Globus pallidus (tissue), 1 donor: ENCODE data around the gene SUPT6H.

Experiments used
- DNase-seq: peaks from one replicate; pipeline ENCODE4 v3.0.0-alpha.2; 2015; ENCODE audit warnings: low spot score

Gene SUPT6H

DNA sequence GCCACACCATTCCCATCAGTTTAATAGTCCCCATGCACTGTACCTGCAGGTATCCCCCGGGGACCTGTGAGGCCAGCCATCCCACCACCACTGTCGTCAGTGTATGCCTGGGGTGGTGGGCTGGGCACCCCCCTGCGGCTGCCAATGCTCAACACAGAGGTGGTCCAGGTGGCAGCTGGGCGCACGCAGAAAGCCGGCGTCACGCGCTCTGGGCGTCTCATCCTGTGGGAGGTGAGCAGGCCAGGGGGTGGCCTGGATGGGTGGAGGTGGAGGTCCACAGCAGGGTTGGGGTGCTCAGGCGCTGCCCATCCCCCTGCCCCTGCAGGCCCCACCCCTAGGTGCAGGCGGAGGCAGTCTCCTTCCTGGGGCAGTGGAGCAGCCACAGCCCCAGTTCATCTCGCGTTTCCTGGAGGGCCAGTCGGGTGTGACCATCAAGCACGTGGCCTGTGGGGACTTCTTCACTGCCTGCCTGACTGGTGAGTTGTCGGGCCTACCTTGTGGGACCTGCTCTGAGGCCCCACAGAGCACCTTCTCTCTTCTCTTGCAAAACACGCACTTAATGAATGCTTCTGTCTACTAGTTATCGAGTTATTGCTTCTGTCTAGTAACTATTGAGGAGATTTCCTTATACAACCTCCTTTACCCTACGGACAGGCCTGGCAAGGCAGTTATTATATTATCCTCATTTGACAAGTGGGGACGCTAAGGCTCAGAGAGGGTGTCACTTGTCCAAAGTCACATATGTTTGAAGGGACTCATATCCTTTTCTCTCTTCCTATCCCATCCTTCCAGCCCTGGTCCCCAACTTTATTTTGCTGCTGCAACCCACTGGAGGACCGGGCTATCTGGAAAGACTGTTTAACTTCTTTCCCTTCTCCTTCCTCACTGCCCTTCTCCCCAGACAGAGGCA is 76.0 kb downstream of the SUPT6H start:
- DNase-seq, result no peak

DNA sequence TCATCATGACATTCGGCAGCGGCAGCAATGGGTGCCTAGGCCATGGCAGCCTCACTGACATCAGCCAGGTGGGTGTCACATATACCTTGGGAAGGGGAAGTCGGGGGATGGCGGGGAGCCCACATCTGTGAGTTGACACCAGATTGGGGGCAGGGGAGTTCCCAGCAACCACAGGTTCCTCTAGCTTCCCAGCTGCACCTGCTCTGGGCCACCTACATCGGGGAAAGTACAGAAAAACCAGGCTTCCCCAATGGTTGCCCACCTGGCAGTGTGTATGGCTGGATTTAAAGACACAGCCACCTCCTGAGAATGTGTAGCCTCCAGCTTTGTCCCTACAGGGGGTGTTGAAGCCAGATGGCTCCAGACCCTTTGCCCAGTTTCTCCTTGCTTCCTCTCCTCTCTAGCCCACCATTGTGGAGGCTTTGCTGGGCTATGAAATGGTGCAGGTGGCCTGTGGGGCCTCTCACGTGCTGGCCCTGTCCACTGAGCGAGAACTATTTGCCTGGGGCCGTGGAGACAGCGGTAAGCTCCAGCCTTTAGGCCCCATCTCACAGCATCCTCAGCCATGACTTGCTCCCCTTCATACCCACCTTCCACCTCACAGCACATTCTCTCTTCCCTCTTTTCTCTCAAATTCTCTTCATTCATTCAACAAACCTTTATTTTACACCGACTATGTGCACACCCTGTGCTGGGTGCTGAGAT is 76.8 kb downstream of the SUPT6H start:
- no peak for DNase-seq

DNA sequence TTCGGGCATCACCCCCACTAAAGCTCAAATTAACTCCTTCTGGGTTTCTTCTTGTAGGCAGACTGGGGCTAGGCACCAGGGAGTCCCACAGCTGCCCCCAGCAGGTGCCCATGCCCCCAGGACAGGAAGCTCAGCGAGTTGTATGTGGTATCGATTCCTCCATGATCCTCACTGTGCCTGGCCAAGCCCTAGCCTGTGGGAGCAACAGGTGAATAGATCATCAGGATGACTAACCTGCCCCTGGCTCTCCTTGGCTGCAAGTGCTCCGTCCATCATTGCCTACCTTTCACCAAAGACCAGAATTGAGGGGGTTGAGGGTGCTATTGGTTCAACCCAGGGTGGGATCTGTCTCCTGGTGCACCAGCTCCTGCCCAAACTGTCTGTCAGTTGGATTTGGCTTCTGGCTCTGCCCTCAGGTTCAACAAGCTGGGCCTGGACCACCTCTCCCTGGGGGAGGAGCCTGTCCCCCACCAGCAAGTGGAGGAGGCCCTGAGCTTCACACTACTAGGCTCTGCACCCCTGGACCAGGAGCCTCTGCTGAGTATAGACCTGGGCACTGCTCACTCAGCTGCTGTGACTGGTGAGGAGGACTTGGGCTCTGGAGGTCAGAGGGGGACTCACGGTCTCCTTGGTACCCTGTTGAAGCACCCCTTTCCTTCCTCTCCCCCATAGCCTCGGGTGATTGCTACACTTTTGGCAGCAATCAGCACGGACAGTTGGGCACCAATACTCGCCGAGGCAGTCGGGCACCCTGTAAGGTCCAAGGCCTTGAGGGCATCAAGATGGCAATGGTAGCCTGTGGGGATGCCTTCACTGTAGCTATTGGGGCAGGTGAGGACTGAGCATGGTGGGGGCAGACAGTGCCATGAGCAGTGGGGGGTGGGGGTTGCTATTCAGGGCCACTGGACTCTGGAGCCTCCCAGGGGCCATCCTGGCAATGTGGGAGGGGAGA is 78.7 kb downstream of the SUPT6H start:
- no peak for DNase-seq

DNA sequence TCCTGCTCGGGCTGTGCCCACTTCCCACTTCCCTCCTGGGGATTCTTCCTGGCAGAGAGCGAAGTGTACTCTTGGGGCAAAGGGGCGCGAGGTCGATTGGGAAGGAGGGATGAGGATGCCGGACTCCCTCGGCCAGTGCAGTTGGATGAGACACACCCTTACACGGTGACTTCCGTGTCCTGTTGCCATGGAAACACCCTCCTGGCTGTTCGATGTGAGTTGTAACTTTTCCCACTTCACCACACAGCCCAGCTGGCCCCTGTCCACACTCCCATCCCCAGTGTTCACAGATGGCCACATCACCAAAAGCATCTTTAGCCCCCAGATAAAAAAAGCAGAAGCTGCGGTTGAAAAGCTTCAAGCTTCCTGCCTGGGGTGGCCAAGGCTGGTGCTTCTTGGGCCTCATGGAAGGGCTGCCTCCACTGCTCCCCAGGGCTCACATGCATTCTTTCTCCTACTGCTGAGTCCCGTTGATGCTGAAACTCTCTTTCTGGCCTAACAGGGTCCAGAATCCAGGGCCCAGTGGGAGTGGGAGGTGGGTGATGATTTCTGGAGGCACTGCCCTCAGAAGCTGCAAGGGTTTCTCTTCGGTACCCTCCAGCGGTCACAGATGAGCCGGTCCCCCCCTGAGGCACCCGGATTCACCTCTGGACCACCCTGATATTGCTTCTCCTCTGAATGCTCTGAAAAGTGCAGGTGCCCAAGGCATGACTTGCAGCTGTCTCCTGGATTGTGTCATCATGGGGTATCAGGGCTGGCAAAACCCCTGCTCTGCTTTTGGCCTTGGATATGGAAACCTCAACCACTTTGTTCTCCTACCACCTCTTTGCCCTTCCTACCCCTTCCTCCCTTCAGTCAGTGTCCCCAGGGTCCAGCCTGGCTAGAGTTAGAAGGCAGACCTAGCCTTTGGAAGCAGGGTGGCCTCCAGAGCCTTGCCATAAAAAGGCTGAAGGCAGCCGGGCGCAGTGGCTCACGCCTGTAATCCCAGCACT is 79.6 kb downstream of the SUPT6H start:
- DNase-seq, result no peak

- peak; percentile 83 for DNase-seq
Observed at GRCh38 chr17:28743243-28744103, 81.5 kb downstream of the SUPT6H start, which contains the start of gene TRAF4. Gene TRAF4 (plus strand): TSS chr17:28744011. CDS start chr17:28744113, 102 bp downstream.

GRCh38 chr17:28744104-28744971 is 82.3 kb downstream of the SUPT6H start:
- DNase-seq, result no peak

DNA sequence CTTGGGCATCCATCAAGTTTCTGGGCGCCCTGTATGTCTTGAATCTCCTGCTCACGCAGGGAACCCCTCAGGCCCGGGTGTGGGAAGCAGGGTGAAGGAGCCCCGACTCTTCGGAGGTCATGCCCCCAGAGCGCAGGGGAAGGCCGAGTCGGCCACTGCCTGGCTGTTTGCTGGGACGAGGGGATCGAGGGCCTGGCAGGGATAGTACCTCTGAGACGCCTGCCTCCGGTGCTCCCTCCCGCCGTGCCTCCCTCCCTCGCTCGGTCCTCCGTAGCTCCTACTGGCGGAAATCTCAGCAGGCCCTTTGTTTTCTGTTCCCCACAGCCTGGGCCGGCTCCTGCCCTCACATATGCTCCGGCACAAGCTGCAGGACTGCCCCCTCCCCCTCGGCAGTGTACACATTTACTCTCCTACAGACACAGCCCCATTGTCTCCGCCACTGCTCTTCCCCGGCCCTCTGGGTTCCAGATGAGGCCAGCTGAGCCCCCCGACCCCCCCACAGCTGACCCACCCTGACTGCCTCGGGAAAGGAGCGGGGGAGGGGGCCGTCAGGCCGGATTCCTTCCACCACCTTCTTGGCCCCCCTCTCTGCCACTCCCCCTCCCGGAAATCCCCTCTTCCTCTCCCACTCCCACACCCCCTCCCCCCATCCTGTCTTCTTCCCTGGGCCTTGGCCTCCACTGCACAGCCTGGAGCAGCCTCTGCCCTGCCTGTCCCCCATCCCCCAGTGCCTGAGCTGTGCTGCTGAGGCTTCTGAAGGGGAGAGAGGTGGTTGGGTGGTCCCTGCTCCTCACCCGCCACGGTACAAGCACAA is 83.2 kb downstream of the SUPT6H start:
- peak; percentile 98 for DNase-seq

- DNase-seq, result no peak
Observed at GRCh38 chr17:28745786-28746411, 83.9 kb downstream of the SUPT6H start.

GRCh38 chr17:28746611-28747050 is 84.6 kb downstream of the SUPT6H start:
- DNase-seq, result peak; percentile 71

DNA sequence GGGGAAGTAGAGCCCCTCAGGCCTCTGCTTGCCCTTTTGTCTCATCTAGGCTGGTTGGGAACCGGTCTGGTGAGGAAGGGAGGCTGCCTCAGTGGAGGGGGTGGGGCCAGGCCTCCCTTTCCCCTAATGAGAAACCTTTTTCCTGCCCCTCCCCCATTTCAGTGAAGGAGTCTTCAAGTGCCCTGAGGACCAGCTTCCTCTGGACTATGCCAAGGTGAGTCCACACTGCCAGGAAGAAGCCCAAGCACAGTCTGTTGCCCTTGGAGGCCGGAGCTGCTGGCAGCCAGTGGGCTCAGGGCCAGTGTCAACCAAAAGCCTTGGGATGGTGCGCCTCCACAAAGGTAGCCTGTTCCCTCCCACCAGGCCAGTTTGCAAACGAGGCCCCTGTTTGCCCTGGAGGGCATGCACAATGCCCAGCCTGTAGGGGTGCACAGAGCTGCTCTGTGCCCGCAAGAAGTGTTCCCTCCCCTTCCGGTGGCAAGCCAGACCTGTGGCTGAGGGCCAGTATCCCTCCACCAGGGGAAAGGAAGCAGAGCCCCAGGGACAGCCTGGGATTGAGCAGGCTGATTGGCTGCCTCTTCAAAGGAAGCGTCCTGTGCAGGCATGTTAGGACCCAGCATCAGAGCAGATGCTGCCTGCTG is 85.2 kb downstream of the SUPT6H start:
- peak; percentile 78 for DNase-seq

DNA sequence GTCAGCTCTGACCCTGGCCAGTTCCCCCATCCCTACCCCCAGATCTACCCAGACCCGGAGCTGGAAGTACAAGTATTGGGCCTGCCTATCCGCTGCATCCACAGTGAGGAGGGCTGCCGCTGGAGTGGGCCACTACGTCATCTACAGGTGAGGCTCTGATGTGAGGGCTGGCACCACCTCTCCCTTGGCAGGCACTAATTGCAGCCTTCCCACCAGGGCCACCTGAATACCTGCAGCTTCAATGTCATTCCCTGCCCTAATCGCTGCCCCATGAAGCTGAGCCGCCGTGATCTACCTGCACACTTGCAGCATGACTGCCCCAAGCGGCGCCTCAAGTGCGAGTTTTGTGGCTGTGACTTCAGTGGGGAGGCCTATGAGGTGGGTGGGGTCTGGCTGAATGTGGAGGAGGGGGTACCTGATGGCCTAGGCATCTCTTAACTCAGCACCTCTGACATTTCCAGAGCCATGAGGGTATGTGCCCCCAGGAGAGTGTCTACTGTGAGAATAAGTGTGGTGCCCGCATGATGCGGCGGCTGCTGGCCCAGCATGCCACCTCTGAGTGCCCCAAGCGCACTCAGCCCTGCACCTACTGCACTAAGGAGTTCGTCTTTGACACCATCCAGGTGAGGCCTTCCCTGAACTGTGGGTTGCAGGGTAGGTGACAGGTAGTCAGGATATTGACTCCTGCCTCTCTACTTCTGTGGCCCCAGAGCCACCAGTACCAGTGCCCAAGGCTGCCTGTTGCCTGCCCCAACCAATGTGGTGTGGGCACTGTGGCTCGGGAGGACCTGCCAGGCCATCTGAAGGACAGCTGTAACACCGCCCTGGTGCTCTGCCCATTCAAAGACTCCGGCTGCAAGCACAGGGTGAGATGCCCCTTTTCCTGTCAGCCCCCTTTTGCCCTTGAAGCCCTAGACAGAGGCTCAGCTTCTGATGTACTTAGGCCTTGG is 86.1 kb downstream of the SUPT6H start:
- no peak for DNase-seq

- no peak for DNase-seq
Observed at GRCh38 chr17:28748852-28749515, 87.0 kb downstream of the SUPT6H start.

DNA sequence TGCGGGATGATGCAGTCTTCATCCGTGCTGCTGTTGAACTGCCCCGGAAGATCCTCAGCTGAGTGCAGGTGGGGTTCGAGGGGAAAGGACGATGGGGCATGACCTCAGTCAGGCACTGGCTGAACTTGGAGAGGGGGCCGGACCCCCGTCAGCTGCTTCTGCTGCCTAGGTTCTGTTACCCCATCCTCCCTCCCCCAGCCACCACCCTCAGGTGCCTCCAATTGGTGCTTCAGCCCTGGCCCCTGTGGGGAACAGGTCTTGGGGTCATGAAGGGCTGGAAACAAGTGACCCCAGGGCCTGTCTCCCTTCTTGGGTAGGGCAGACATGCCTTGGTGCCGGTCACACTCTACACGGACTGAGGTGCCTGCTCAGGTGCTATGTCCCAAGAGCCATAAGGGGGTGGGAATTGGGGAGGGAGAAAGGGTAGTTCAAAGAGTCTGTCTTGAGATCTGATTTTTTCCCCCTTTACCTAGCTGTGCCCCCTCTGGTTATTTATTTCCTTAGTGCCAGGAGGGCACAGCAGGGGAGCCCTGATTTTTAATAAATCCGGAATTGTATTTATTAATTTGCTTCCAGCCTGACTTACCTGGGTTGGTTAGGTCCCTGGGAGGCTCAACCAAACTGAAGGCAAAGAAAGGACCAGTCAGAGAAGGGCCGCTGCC is 87.6 kb downstream of the SUPT6H start:
- no peak for DNase-seq
